ENCODE measurements around the gene RPL36. TPM values are rescaled to one million over a fixed set of nuclear protein-coding genes. Genes with fewer than 3 reads are reported as not detected.

Gene RPL36
- polyA plus RNA-seq, 1 donor (not counting 4 experiments of a cell fraction or from before 2014, with no cell fraction given) = 636 TPM

GRCh38 chr19:5678071-5678718, 11.9 kb upstream of the RPL36 start:
- no peak overlapping the region for H3K4me2 ChIP-seq (ENCODE audit: control insufficient read depth, extremely low read depth, insufficient read depth, low read depth, low read length)
- DNase-seq (ENCODE audit: low read depth, low spot score) (no peak), FAIRE-seq (no peak)
- TF ChIP-seq EZH2 (IDR thresholded peaks at IDR 0.05; ENCODE audit: low read length) (no peak), CTCF (optimal IDR thresholded peaks at IDR 0.05 in 1 of 3, IDR thresholded peaks at IDR 0.05 in 1 of 3, conservative IDR thresholded peaks at IDR 0.05 in 1 of 3; ENCODE audit: extremely low read depth in 1 of 3, insufficient read depth in 2 of 3, low read length in 3 of 3) (no peak)
- H4K20me1 ChIP-seq (ENCODE audit: control insufficient read depth, extremely low read depth, insufficient read depth, low read length) = no peaks in the 10 kb centered on the region
- no peak overlapping the region for H2AFZ ChIP-seq (ENCODE audit: control insufficient read depth, low read length)
- no peaks in the 10 kb centered on the region for H3K27me3 ChIP-seq (ENCODE audit: control insufficient read depth, extremely low read depth, insufficient read depth, low read length)
- peaks cover 4 to 8% of the 10 kb centered on the region in 2 experiments for H3K36me3 ChIP-seq (ENCODE audit: control insufficient read depth in 2 of 2, extremely low read depth in 1 of 2, insufficient read depth in 2 of 2, low read length in 2 of 2)
- peaks cover 18% of the 10 kb centered on the region for H3K4me1 ChIP-seq (ENCODE audit: control insufficient read depth, extremely low read depth, insufficient read depth, low read length)
- dilution Hi-C loops (cut with MboI; ENCODE audit: extremely low pct_ligation_motif_present, low sequenced_read_pairs) = no loop called here
- H3K79me2 ChIP-seq (ENCODE audit: control insufficient read depth, insufficient read depth, low read length) = peaks cover 10% of the 10 kb centered on the region
- H3K4me3 ChIP-seq (ENCODE audit: control insufficient read depth in 2 of 3, extremely low read depth in 1 of 3, insufficient read depth in 2 of 3, low read depth in 1 of 3, low read length in 3 of 3) = no peak overlapping the region
- no peak overlapping the region for H3K9ac ChIP-seq (ENCODE audit: control insufficient read depth, extremely low read depth, insufficient read depth, low read length)
- H3K9me1 ChIP-seq (ENCODE audit: control insufficient read depth, extremely low read depth, insufficient read depth, low read length) = no peaks in the 10 kb centered on the region
- no peaks in the 10 kb centered on the region for H3K9me3 ChIP-seq (ENCODE audit: control insufficient read depth, low read depth, low read length)
- H3K27ac ChIP-seq (ENCODE audit: control insufficient read depth, insufficient read depth, low read length) = no peak overlapping the region

GRCh38 chr19:5679289-5680083, 10.6 kb upstream of the RPL36 start:
- peaks cover 4 to 8% of the 10 kb centered on the region in 2 experiments for H3K36me3 ChIP-seq (ENCODE audit: control insufficient read depth in 2 of 2, extremely low read depth in 1 of 2, insufficient read depth in 2 of 2, low read length in 2 of 2)
- no peaks in the 10 kb centered on the region for H3K9me1 ChIP-seq (ENCODE audit: control insufficient read depth, extremely low read depth, insufficient read depth, low read length)
- peak overlapping the region; percentile 85 for H3K9ac ChIP-seq (ENCODE audit: control insufficient read depth, extremely low read depth, insufficient read depth, low read length)
- FAIRE-seq = peak; percentile 69
- no peaks in the 10 kb centered on the region for H3K27me3 ChIP-seq (ENCODE audit: control insufficient read depth, extremely low read depth, insufficient read depth, low read length)
- H3K79me2 ChIP-seq (ENCODE audit: control insufficient read depth, insufficient read depth, low read length) = peaks cover 10% of the 10 kb centered on the region
- DNase-seq (ENCODE audit: low read depth, low spot score) = no peak
- TF ChIP-seq CTCF (optimal IDR thresholded peaks at IDR 0.05 in 1 of 3, IDR thresholded peaks at IDR 0.05 in 1 of 3, conservative IDR thresholded peaks at IDR 0.05 in 1 of 3; ENCODE audit: extremely low read depth in 1 of 3, insufficient read depth in 2 of 3, low read length in 3 of 3) = no peak
- no peak for TF ChIP-seq EZH2 (IDR thresholded peaks at IDR 0.05; ENCODE audit: low read length)
- peak overlapping the region; percentile 85 for H2AFZ ChIP-seq (ENCODE audit: control insufficient read depth, low read length)
- peak overlapping the region; percentile 90 for H3K4me2 ChIP-seq (ENCODE audit: control insufficient read depth, extremely low read depth, insufficient read depth, low read depth, low read length)
- dilution Hi-C loops (cut with MboI; ENCODE audit: extremely low pct_ligation_motif_present, low sequenced_read_pairs) = no loop called here
- peak overlapping the region; percentile 94 to 99 (median 95) for H3K4me3 ChIP-seq (ENCODE audit: control insufficient read depth in 2 of 3, extremely low read depth in 1 of 3, insufficient read depth in 2 of 3, low read depth in 1 of 3, low read length in 3 of 3)
- no peaks in the 10 kb centered on the region for H3K9me3 ChIP-seq (ENCODE audit: control insufficient read depth, low read depth, low read length)
- H4K20me1 ChIP-seq (ENCODE audit: control insufficient read depth, extremely low read depth, insufficient read depth, low read length) = no peaks in the 10 kb centered on the region
- peak overlapping the region; percentile 88 for H3K27ac ChIP-seq (ENCODE audit: control insufficient read depth, insufficient read depth, low read length)
- H3K4me1 ChIP-seq (ENCODE audit: control insufficient read depth, extremely low read depth, insufficient read depth, low read length) = peaks cover 18% of the 10 kb centered on the region
